ENCODE measurements around the gene ARVCF. TPM values are rescaled to one million over a fixed set of nuclear protein-coding genes. Genes with fewer than 3 reads are reported as not detected.

Gene ARVCF
- total RNA-seq, 1 experiment from 2014 or later: 8.2 TPM

DNA sequence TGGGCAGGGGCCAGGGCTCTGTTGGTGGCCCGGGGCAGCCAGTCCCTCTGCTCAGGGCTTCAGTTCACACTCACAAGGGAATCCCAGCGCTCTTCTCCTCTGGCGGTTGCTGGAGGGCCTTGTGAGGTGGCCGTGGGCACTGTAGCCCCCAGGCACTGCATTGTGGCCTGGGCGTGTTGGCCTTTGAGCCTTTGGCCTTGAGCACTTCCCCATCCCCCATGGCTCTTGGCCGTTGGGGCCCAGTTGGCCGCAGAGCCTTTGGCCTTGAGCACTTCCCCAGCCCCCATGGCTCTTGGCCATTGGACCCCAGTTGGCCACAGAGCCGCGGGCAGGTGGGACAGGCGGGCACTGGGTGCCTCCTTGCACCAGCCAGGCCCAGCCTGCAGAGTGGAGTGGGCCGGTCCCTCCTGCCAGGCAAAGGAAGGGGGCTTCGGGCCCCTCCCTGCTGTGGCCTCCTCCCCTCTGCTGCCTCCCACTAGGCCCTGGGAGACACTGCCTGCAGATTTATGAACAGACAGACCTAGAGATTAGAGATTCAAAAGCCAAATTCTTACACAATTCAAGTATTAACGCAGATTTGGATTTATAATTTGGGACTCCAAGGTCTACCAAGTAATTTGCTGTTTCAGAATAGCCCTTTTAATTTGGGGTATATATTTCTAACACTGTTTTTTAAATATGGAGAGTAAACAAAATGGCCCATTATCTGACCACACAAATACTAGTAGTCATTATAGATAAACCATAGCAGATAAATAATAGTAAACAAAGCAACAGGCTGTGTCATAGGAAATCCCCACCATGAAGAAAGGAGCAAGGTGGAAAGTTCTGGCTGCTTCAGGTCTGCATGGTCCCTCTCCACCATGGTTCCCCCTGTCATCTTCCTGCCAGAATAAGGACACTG is 56.8 kb downstream of the ARVCF start:
- Histone ChIP-seq H3K4me1 (ENCODE audit: control insufficient read depth, insufficient read depth, low read length) (peaks cover 6% of the 10 kb centered on the region), H3K9me3 (ENCODE audit: control insufficient read depth, insufficient read depth, low read depth, low read length) (no peaks in the 10 kb centered on the region), H3K27ac (ENCODE audit: low read length) (no peak overlapping the region), H3K27me3 (ENCODE audit: control insufficient read depth, insufficient read depth, low read length) (no peaks in the 10 kb centered on the region), H3K4me3 (ENCODE audit: low read depth in 2 of 2, low read length in 2 of 2) (no peak overlapping the region), H3K36me3 (ENCODE audit: control insufficient read depth, insufficient read depth, low read length) (no peaks in the 10 kb centered on the region)
- ChIA-PET CTCF (interaction anchor here (0.6 kb wide), 1 partner anchor 647 kb away, joined by 7 read pairs; no protein-coding TSS in a partner anchor), POLR2A (no interaction called here)
- intact Hi-C loops (cut with micrococcal nuclease; ENCODE audit: unreplicated experiment) (no loop called here), in situ Hi-C loops (cut with HindIII; ENCODE audit: low pct_unique_long_range_greater_than_20kb, low sequenced_read_pairs) (no loop called here)
- no TSS peak for BruUV-seq (replicated peaks)
- ATAC-seq (no peak), DNase-seq (ENCODE audit: low read depth, low spot score) (no peak)
- no peak for TF ChIP-seq POLR2AphosphoS5 (IDR thresholded peaks at IDR 0.05; ENCODE audit: low read depth, low read length)
- TF ChIP-seq, protein P1, sequence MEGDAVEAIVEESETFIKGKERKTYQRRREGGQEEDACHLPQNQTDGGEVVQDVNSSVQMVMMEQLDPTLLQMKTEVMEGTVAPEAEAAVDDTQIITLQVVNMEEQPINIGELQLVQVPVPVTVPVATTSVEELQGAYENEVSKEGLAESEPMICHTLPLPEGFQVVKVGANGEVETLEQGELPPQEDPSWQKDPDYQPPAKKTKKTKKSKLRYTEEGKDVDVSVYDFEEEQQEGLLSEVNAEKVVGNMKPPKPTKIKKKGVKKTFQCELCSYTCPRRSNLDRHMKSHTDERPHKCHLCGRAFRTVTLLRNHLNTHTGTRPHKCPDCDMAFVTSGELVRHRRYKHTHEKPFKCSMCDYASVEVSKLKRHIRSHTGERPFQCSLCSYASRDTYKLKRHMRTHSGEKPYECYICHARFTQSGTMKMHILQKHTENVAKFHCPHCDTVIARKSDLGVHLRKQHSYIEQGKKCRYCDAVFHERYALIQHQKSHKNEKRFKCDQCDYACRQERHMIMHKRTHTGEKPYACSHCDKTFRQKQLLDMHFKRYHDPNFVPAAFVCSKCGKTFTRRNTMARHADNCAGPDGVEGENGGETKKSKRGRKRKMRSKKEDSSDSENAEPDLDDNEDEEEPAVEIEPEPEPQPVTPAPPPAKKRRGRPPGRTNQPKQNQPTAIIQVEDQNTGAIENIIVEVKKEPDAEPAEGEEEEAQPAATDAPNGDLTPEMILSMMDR (IDR thresholded peaks at IDR 0.05): no peak
- TF ChIP-seq, protein P2, sequence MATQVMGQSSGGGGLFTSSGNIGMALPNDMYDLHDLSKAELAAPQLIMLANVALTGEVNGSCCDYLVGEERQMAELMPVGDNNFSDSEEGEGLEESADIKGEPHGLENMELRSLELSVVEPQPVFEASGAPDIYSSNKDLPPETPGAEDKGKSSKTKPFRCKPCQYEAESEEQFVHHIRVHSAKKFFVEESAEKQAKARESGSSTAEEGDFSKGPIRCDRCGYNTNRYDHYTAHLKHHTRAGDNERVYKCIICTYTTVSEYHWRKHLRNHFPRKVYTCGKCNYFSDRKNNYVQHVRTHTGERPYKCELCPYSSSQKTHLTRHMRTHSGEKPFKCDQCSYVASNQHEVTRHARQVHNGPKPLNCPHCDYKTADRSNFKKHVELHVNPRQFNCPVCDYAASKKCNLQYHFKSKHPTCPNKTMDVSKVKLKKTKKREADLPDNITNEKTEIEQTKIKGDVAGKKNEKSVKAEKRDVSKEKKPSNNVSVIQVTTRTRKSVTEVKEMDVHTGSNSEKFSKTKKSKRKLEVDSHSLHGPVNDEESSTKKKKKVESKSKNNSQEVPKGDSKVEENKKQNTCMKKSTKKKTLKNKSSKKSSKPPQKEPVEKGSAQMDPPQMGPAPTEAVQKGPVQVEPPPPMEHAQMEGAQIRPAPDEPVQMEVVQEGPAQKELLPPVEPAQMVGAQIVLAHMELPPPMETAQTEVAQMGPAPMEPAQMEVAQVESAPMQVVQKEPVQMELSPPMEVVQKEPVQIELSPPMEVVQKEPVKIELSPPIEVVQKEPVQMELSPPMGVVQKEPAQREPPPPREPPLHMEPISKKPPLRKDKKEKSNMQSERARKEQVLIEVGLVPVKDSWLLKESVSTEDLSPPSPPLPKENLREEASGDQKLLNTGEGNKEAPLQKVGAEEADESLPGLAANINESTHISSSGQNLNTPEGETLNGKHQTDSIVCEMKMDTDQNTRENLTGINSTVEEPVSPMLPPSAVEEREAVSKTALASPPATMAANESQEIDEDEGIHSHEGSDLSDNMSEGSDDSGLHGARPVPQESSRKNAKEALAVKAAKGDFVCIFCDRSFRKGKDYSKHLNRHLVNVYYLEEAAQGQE (IDR thresholded peaks at IDR 0.05; ENCODE audit: insufficient read depth in 1 of 2, low read depth in 2 of 2, low read length in 1 of 2): no peak
- no peak for TF ChIP-seq SIN3A (IDR thresholded peaks at IDR 0.05; ENCODE audit: borderline replicate concordance, insufficient read depth, low read depth, low read length)
- TF ChIP-seq TCF7L2 (IDR thresholded peaks at IDR 0.05; ENCODE audit: low read depth, low read length): no peak

DNA sequence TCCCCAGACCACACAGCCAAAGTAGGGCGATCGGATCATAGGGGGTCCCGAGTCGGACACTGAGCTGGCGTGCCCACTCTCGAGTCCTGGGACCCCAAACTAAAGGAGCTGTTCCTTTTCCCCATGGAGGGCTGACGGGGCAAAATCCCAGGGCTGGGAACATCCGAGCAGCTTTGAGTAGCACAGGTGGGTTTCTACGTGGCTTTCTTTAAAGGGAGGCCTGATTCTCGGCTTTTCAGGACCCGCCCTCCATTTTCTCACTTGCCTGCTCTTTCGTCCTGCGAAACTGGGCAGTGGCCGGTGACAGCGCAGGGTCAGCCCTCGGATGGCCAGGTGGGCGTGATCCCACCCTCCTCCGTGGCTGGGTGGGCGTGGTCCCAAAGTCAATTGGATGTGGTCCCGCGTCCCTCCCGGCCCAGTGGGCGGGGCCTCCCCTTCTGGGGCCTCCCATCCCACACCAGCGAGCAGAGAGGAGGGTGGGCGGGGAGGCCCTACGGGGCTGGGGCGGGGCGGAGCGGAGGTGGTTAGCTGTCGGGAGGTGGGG is 57.5 kb downstream of the ARVCF start:
- in situ Hi-C loops (cut with HindIII; ENCODE audit: low pct_unique_long_range_greater_than_20kb, low sequenced_read_pairs): no loop called here
- ATAC-seq: peak; percentile 44
- no peak for DNase-seq (ENCODE audit: low read depth, low spot score)
- CTCF ChIA-PET: interaction anchor here (0.5 to 0.6 kb wide), 2 partner anchors 235 to 647 kb away, joined by 4 to 7 read pairs; no protein-coding TSS in a partner anchor
- Histone ChIP-seq H3K27me3 (ENCODE audit: control insufficient read depth, insufficient read depth, low read length) (no peaks in the 10 kb centered on the region), H3K36me3 (ENCODE audit: control insufficient read depth, insufficient read depth, low read length) (no peaks in the 10 kb centered on the region), H3K9me3 (ENCODE audit: control insufficient read depth, insufficient read depth, low read depth, low read length) (no peaks in the 10 kb centered on the region), H3K27ac (ENCODE audit: low read length) (no peak overlapping the region), H3K4me3 (ENCODE audit: low read depth in 2 of 2, low read length in 2 of 2) (peak overlapping the region in 1 of 2 experiments; percentile 23; a peak in 2 of 4 replicates), H3K4me1 (ENCODE audit: control insufficient read depth, insufficient read depth, low read length) (peaks cover 6% of the 10 kb centered on the region)
- POLR2A ChIA-PET: no interaction called here
- BruUV-seq (replicated peaks): no TSS peak
- TF ChIP-seq SIN3A (IDR thresholded peaks at IDR 0.05; ENCODE audit: borderline replicate concordance, insufficient read depth, low read depth, low read length) (no peak), TCF7L2 (IDR thresholded peaks at IDR 0.05; ENCODE audit: low read depth, low read length) (no peak), POLR2AphosphoS5 (IDR thresholded peaks at IDR 0.05; ENCODE audit: low read depth, low read length) (no peak)
- TF ChIP-seq, protein P1 (IDR thresholded peaks at IDR 0.05): no peak
- TF ChIP-seq, protein P2 (IDR thresholded peaks at IDR 0.05; ENCODE audit: insufficient read depth in 1 of 2, low read depth in 2 of 2, low read length in 1 of 2): no peak
- intact Hi-C loops (cut with micrococcal nuclease; ENCODE audit: unreplicated experiment): no loop called here

Measured in Panc1 (cell line).